ENCODE data around the gene FECH. TPM values are rescaled to one million over a fixed set of nuclear protein-coding genes. Genes with fewer than 3 reads are reported as not detected.

Gene FECH
- total RNA-seq, 1 experiment from 2014 or later, result 18.8 TPM

DNA sequence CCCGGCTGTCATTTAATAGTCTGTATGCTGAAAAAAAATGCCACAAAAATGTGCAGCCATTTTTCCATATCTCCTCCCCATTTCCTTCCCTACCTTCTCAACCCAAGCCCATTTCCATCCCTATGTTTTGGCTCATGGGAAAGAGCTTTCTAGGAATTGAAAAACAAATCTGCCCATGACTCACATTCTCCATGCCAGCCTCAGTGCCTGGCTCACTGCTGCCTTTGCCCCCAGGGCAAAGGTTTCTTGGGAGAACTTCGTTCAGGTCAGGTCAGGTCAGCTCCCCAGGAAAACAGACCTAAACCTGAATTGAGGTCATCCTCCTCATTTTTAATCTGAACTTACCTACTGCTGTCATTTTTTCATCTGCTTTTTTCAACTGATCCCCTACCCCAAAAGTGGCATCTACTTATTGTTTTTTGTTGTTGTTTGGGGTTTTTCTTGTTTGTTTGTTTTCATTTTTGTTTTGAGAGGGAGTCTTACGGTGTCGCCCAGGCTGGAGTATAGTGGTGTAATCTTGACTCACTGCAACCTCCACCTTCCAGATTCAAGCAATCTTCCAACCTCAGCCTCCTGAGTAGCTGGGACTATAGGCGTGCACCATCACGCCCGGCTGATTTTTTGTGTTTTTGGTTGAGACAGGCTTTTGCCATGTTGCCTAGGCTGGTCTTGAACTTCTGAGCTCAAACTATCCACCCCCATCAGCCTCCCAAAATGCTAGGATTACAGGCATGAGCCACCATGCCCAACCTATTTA is 66.7 kb downstream of the FECH start:
- Histone ChIP-seq H3K36me3 (ENCODE audit: insufficient read depth, low read length) (no peaks in the 10 kb centered on the region), H3K27me3 (ENCODE audit: low read length) (no peaks in the 10 kb centered on the region), H3K9me3 (ENCODE audit: low read length) (no peaks in the 10 kb centered on the region), H3K4me2 (ENCODE audit: low read depth, low read length, poor library complexity, severe bottlenecking) (no peak overlapping the region), H3K27ac (ENCODE audit: low read length) (no peak overlapping the region), H2AFZ (ENCODE audit: low read length) (no peak overlapping the region), H3K4me3 (ENCODE audit: low read length) (no peak overlapping the region), H3K4me1 (ENCODE audit: low read length) (peaks cover 8% of the 10 kb centered on the region), H3K9me2 (replicated peaks; ENCODE audit: insufficient read depth, low read length) (no peaks in the 10 kb centered on the region), H3K79me2 (ENCODE audit: low read length) (no peaks in the 10 kb centered on the region), H4K20me1 (ENCODE audit: insufficient read depth, low read depth, low read length) (no peaks in the 10 kb centered on the region), H3K9ac (ENCODE audit: low read length) (no peak overlapping the region)
- DNase-seq, result no peak

DNA sequence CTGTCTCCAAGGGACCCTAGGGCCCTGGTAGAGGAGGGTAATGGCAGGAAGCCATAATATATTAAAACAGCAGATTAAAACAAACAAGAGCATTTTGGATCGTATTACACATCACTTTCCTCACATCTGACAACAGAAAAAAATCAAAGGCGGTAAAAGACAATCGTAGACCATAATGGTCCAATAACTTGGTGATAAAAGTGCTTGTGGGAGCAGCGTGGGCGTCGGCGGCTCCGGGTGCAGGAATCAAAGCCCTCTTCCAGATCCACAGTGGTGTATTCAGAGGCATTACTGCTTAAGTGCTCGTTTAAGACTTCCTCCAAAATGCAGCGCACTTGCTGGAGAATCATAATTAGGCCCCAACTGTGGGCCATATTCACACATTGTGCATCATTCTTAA is 68.0 kb downstream of the FECH start:
- no peak overlapping the region for H3K9ac ChIP-seq (ENCODE audit: low read length)

DNA sequence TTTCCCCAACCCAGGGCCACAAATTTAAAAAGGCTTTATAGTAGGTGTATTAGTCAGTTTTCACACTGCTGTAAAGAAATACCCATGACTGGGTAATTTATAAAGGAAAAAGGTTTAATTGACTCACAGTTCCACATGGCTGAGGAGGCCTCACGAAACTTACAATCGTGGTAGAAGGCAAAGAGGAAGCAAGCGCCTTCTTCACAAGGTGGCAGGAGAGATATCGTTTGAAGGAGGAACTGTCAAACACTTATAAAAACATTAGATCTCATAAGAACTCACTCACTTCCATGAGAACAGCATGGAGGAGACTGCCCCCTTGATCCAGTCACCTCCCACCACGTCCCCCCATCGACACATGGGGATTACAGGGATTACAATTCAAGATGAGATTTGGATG is 70.4 kb downstream of the FECH start:
- Histone ChIP-seq H3K4me2 (ENCODE audit: low read depth, low read length, poor library complexity, severe bottlenecking) (no peak overlapping the region), H3K4me3 (ENCODE audit: low read length) (no peak overlapping the region), H4K20me1 (ENCODE audit: insufficient read depth, low read depth, low read length) (no peaks in the 10 kb centered on the region), H3K27me3 (ENCODE audit: low read length) (no peaks in the 10 kb centered on the region), H3K27ac (ENCODE audit: low read length) (no peak overlapping the region), H3K79me2 (ENCODE audit: low read length) (no peaks in the 10 kb centered on the region), H2AFZ (ENCODE audit: low read length) (no peak overlapping the region), H3K9me2 (replicated peaks; ENCODE audit: insufficient read depth, low read length) (no peaks in the 10 kb centered on the region), H3K36me3 (ENCODE audit: insufficient read depth, low read length) (no peaks in the 10 kb centered on the region), H3K4me1 (ENCODE audit: low read length) (no peaks in the 10 kb centered on the region), H3K9ac (ENCODE audit: low read length) (no peak overlapping the region), H3K9me3 (ENCODE audit: low read length) (no peaks in the 10 kb centered on the region)
- no peak for DNase-seq

More for the DNA sequence above, 68.0 kb downstream of the FECH start:
- Histone ChIP-seq H3K79me2 (ENCODE audit: low read length) (no peaks in the 10 kb centered on the region), H3K9me2 (replicated peaks; ENCODE audit: insufficient read depth, low read length) (no peaks in the 10 kb centered on the region), H3K36me3 (ENCODE audit: insufficient read depth, low read length) (no peaks in the 10 kb centered on the region), H3K9me3 (ENCODE audit: low read length) (no peaks in the 10 kb centered on the region), H3K4me3 (ENCODE audit: low read length) (no peak overlapping the region), H3K27me3 (ENCODE audit: low read length) (no peaks in the 10 kb centered on the region), H3K4me2 (ENCODE audit: low read depth, low read length, poor library complexity, severe bottlenecking) (no peak overlapping the region), H2AFZ (ENCODE audit: low read length) (no peak overlapping the region), H3K27ac (ENCODE audit: low read length) (no peak overlapping the region), H3K4me1 (ENCODE audit: low read length) (peaks cover 5% of the 10 kb centered on the region), H4K20me1 (ENCODE audit: insufficient read depth, low read depth, low read length) (no peaks in the 10 kb centered on the region)
- DNase-seq, result no peak

DNA sequence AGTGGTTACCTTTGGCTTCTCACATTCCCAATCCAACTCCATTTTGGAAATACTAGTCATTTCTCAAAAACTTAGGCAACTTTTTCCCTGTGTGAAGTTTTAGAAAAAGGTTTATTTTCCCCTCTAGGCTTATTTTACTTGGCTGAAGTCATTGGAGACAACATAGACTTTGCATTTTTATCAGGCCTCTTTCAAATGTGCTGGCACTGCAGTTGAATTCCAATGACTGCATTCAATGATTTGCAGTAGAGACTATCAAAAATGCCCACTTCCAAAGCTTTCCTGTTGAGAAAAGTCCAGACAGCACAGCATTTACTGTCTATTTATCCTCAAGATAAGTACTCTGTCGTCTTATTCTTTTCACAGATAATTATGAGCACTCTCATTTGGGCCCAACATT is 81.3 kb downstream of the FECH start:
- Histone ChIP-seq H3K9me2 (replicated peaks; ENCODE audit: insufficient read depth, low read length) (no peaks in the 10 kb centered on the region), H3K9ac (ENCODE audit: low read length) (no peak overlapping the region), H3K79me2 (ENCODE audit: low read length) (no peaks in the 10 kb centered on the region), H3K4me1 (ENCODE audit: low read length) (no peaks in the 10 kb centered on the region), H2AFZ (ENCODE audit: low read length) (no peak overlapping the region), H3K4me2 (ENCODE audit: low read depth, low read length, poor library complexity, severe bottlenecking) (no peak overlapping the region), H3K9me3 (ENCODE audit: low read length) (no peaks in the 10 kb centered on the region), H4K20me1 (ENCODE audit: insufficient read depth, low read depth, low read length) (no peaks in the 10 kb centered on the region), H3K4me3 (ENCODE audit: low read length) (no peak overlapping the region), H3K27me3 (ENCODE audit: low read length) (no peaks in the 10 kb centered on the region), H3K36me3 (ENCODE audit: insufficient read depth, low read length) (no peaks in the 10 kb centered on the region), H3K27ac (ENCODE audit: low read length) (no peak overlapping the region)
- DNase-seq, result no peak

DNA sequence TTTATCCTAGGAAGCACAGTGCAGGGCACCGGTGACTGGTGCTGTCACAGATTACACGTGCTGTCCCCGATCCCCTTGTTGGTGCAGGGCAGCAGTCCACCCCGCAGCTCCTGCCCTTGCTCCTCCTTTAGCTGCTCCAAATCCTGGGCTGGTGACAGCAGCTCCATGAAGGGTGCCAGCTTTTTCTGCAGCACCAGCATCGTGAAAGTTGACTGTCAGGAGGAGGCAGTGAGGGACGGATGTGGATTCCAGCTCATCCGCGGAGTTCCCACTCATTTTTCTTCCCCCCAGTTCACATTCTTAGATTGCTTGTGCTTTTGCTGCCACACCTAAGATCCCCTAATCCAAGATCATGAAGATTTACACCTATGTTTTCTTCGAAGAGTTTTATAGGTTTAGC is 83.9 kb downstream of the FECH start:
- Histone ChIP-seq H3K4me3 (ENCODE audit: low read length) (no peak overlapping the region), H2AFZ (ENCODE audit: low read length) (no peak overlapping the region), H3K4me2 (ENCODE audit: low read depth, low read length, poor library complexity, severe bottlenecking) (no peak overlapping the region), H3K36me3 (ENCODE audit: insufficient read depth, low read length) (no peaks in the 10 kb centered on the region), H3K79me2 (ENCODE audit: low read length) (no peaks in the 10 kb centered on the region), H3K4me1 (ENCODE audit: low read length) (no peaks in the 10 kb centered on the region), H3K27me3 (ENCODE audit: low read length) (no peaks in the 10 kb centered on the region), H3K9me3 (ENCODE audit: low read length) (no peaks in the 10 kb centered on the region), H4K20me1 (ENCODE audit: insufficient read depth, low read depth, low read length) (no peaks in the 10 kb centered on the region), H3K9ac (ENCODE audit: low read length) (no peak overlapping the region), H3K27ac (ENCODE audit: low read length) (no peak overlapping the region), H3K9me2 (replicated peaks; ENCODE audit: insufficient read depth, low read length) (no peaks in the 10 kb centered on the region)
- DNase-seq, result no peak

DNA sequence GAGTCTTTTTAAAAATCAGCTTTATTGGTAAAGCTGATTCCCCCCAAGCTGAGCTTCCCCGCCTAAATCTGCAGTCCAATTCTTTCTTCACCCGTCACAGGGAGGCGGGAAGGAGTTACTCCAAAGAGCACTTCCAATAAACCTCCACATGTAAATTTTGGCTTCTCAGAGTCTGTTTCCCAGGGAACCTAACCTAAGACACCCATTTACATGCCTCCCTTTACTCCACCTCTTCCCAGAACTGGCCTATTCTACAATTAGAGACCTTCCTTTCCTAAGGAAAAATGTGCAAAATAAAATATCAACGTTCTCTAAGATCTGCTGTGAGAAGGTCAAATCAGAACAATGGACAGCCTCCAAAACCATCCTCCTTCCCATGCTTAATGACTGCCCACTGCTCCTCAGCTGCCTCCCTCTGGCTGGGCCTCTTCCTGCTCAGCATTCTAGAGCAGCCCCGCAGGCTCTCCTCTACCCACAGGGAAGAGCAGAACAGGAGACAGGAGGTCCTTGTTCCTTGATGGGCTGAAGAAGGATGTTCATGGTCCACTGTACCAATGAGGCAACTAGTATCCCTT is 87.7 kb downstream of the FECH start:
- Histone ChIP-seq H3K9me2 (replicated peaks; ENCODE audit: insufficient read depth, low read length) (no peaks in the 10 kb centered on the region), H3K79me2 (ENCODE audit: low read length) (no peaks in the 10 kb centered on the region), H3K4me1 (ENCODE audit: low read length) (no peaks in the 10 kb centered on the region), H3K9ac (ENCODE audit: low read length) (no peak overlapping the region), H3K27ac (ENCODE audit: low read length) (no peak overlapping the region), H3K9me3 (ENCODE audit: low read length) (no peaks in the 10 kb centered on the region), H3K4me3 (ENCODE audit: low read length) (no peak overlapping the region), H3K4me2 (ENCODE audit: low read depth, low read length, poor library complexity, severe bottlenecking) (no peak overlapping the region), H2AFZ (ENCODE audit: low read length) (no peak overlapping the region), H3K36me3 (ENCODE audit: insufficient read depth, low read length) (no peaks in the 10 kb centered on the region), H3K27me3 (ENCODE audit: low read length) (no peaks in the 10 kb centered on the region), H4K20me1 (ENCODE audit: insufficient read depth, low read depth, low read length) (no peaks in the 10 kb centered on the region)
- no peak for DNase-seq

Other genes with a start within 250 kb of the FECH start
- gene ST8SIA3, start 234.1 kb downstream of the FECH start, total RNA-seq (2014; rRNA removed; shearing (Covaris generic); ENCODE audit: low replicate concordance), result not detected in 2 replicates
- not detected in 2 replicates for gene ONECUT2, start 151.3 kb downstream of the FECH start, total RNA-seq (2014; rRNA removed; shearing (Covaris generic); ENCODE audit: low replicate concordance)
- gene NARS1, start 35.1 kb upstream of the FECH start, total RNA-seq (2014; rRNA removed; shearing (Covaris generic); ENCODE audit: low replicate concordance), result 125 and 143 TPM in 2 replicates
- gene ATP8B1, start 216.6 kb upstream of the FECH start, total RNA-seq (2014; rRNA removed; shearing (Covaris generic); ENCODE audit: low replicate concordance), result not detected in 2 replicates